Heart left ventricle (tissue), 13 donors: ENCODE data around the gene C14orf119.

Experiments
- CTCF ChIP-seq, 12 donors: fragments of 200-600 bp; sonication (generic) in 4 of 12; IDR thresholded peaks; one replicate each; pipeline versions ENCODE4 v1.5.0 to v1.8.0; 2018 to 2022; ENCODE audit warnings: antibody characterized with exemption in 12 of 12, mild to moderate bottlenecking in 5 of 12
- POLR2A ChIP-seq, 2 donors: fragments of 450-650 bp; IDR thresholded peaks; one replicate each; pipeline ENCODE4 v1.6.1; 2017; ENCODE audit warnings: antibody characterized with exemption in 2 of 2, mild to moderate bottlenecking in 2 of 2, moderate library complexity in 2 of 2
- donor health status: ischemic (EF 13 %, LVEDD 7.1; RV severe dilation, severe dysfunction).
- donor health status: DM: no; HTN: yes; CAD: no.
- donor health status: DM: no; HTN: no; CAD: no.
- donor health status: ischemic (EF 25% LVEDD 6.9; RV normal size, moderate dysfunction).
- donor health status: ischemic (EF 25% LVEDD 5.7; RV mildly dilated, moderate dysfunction).
- donor health status: ischemic (EF 35%, LVEDD 5.7; RV mildly dilated, moderate dysfunction).
- donor health status: nonischemic (EF 11% LVEDD 7.7; RV severe dilation, severe dysfunction).
- donor health status: DM: yes; HTN: yes; CAD: no.
- donor health status: PGD.
- donor health status: ischemic (EF 29% LVEDD 5.4; RV normal size, mild dysfunction).
- donor health status: nonischemic (EF 23%, LVEDD 6.1; RV moderate dilation, normal function).

DNA sequence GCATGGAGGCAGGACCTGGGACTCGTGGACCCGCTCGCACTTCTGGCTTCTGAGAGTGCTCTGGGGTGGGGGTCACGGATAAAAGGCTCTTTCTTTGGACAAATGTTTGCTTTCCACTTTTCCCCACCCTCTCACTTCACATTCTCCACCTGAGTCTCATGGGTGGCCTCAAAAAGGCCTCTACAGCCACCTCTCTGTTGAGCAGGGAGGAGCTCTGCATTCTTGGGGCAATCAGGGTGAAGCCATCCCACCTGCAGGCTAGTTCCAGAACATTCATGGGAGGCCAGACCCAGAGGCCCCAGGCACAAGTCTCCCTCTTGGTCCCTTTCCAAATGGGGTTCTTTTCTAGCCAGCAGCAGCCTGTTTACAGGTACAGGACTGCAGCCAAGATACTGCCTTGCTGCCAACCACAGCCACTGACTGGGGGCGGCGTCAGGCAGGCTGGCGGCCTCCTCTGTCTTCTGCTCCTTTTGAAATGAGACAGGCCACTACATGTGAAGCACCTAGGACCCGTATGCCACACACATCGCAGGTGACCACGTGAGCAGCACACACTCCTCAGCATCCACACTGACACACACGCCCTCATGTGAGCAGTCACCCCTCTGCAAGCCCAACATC lies 42.0 kb downstream of the C14orf119 start:
- no peak for TF ChIP-seq POLR2A (IDR thresholded peaks at IDR 0.05)
- TF ChIP-seq CTCF (IDR thresholded peaks at IDR 0.05), result no peak
